Retinal pigment epithelial cell (primary cell): ENCODE results near the gene CDC6.

Experiments used
- DNase-seq: peaks from one replicate; pipeline ENCODE4 v3.0.0-alpha.2; 2010; ENCODE audit warnings: low read depth
- H3K4me3 ChIP-seq: 2 replicates; pipeline ENCODE4 v1.5.1; 2011; ENCODE audit warnings: mild to moderate bottlenecking, low read length, control low read depth, moderate library complexity
- TF ChIP-seq, protein P1 (sequence below): conservative IDR thresholded peaks from 2 replicates; pipeline ENCODE4 v1.5.1; 2011; ENCODE audit warnings: low read depth, low read length, control low read depth, inconsistent platforms

The CDC6 gene

DNA sequence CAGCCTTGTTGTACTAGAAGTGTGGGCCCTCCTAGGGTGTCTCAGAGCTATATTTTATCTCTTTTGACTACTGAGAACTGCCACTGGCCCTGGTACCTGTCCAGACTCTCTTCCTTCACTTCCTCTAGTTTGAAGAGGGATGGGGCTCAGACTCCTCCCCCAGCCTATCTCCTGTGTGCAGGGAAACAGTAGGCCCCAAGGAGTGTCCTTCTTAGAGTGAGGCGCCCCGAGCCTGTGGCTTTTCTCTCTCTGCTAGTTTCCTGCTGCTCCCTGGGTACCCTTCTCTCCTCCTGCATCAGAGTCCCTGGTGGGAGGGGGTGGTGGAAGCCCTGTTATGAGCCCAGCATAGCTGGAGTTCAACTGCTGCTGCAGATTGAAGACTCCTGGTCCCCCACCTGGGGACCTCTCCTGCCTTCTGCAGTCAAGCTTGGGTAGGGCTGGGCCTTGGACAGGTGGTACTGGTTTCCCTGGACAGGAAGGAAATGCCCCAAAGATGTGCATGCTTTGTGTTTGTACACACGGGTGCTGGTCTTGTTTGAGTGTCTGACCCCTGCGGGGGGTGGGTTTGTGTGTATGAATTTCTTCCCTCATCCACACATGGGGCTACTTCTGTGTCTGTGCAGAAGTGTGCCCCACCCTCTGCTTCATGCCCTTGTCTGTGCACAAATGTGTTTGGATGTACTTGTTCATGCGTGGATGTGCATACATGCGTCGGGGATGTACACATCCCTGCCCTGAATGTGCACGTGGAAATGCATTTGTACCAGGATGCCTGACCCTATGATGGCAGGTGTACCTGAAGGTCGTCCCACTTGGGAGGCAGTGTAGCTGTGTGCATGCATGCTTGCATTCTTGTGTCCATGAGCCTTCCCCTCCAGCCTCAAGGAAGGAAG, 28.2 kb downstream of the CDC6 start:
- TF ChIP-seq, protein P1, sequence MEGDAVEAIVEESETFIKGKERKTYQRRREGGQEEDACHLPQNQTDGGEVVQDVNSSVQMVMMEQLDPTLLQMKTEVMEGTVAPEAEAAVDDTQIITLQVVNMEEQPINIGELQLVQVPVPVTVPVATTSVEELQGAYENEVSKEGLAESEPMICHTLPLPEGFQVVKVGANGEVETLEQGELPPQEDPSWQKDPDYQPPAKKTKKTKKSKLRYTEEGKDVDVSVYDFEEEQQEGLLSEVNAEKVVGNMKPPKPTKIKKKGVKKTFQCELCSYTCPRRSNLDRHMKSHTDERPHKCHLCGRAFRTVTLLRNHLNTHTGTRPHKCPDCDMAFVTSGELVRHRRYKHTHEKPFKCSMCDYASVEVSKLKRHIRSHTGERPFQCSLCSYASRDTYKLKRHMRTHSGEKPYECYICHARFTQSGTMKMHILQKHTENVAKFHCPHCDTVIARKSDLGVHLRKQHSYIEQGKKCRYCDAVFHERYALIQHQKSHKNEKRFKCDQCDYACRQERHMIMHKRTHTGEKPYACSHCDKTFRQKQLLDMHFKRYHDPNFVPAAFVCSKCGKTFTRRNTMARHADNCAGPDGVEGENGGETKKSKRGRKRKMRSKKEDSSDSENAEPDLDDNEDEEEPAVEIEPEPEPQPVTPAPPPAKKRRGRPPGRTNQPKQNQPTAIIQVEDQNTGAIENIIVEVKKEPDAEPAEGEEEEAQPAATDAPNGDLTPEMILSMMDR: no peak
- DNase-seq: no peak
- H3K4me3 ChIP-seq: no peak overlapping the region

DNA sequence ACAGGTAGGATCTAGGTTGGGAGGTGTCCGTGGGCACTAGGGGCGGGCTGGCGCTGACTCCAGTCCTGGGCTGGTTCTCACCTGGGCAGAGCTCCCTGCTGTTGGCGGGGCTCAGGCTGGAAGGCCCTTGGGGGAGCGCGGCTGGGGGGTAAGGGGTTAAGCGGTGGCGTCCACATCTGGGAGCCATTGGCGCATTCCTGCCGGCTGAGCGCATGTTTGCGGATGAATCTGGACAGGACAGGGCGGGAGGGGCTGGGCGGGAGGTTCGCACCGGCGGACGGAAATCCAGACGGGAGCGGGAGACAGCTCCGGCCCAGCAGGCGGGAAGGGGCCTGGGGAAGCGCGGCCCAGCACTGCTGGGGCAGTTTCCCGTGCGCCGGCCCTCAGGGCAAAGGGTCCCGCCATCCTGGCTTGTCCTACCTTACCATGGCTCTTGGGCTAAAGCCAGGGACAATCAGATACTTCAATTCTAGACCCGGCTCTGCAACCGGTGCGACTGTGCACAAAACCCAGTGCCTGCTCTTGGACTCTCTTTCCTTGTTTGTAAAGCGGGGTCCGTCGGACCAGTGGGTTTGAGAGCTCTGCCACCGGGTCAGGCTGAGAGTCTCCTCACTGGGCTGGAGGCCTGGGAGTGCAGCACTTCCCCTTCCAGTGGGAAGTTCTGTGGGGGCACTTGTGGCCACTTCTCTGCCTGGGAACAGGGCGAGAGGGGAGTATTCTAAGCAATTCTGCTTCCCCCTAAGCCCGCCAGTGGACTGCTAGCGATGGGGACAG, 29.1 kb downstream of the CDC6 start:
- DNase-seq: no peak
- TF ChIP-seq, protein P1: no peak
- peak overlapping the region; percentile 19 for H3K4me3 ChIP-seq

DNA sequence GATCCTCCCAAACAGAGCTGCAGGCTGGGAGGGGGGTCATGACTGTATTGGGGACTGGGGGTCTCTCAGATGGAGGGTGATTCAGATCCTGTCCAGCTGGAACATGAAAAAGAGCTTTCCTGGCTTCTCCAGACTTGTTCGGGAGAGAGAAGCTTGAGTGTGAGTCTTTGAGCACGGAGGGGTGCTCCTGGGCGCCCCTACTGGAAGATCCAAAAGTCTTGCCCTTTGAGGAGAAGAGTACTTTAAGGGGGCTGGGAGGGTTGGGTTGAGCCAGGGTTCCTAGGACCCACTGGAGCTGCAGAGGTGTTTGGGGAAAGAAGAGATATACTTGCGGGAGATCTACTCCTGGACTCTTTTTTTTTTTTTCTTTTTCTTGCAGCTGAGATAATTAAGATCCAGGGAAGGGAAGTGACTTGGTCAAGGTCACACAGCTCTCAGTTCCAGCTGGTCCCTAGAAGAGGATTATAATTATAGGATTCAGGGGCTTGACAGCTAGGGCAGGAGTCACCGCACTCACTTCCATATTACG, 29.7 kb downstream of the CDC6 start:
- TF ChIP-seq, protein P1: peak; percentile 70
- peak overlapping the region; percentile 57 for H3K4me3 ChIP-seq
- DNase-seq: no peak

DNA sequence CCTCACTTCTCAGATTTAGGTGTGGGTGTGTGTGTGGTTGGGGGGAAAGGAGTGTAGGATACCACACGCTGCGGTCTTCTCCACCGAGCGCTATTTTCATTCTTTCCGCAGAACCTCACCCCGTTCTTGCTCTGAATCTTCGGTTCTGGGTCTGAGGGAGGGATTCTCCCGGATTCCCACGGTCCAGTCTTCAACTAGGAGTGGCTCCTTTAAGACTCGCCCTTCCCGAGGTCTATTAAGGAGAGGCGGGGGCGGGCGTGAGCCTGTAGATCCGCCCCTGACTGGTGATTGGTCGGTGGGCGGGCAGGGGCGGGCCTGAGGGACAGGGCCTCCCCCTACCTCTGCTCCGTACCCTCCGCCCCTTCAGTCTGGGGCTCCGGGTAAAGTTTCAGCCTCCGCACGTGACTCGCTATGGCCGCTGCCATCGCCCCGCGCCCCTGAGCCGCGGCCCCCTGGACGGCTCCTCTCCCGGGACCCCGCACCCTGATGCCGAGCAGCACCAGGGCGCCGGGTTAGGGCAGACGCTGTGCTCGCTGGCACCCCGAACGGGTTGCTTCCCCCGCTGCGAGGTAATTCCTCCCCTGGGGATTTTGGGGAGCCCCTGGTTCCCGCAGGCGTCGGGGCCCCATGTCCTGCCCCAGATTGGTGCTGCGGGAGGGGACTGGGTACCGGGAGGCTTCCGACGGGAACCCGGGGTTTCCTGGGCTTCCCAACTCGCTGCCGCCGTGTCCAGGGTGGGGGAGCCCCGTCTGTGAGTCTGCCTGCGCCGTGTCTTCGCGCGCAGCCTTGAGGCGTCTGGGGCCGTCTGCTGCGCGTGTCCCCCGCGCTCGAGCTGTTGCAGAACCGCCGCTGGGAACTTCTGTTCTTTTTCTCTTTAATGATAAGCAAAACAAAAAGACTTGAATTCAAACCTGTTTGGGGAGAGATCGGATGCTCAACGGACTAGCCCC, 30.5 kb downstream of the CDC6 start:
- TF ChIP-seq, protein P1: no peak
- DNase-seq: peak; percentile 88
- H3K4me3 ChIP-seq: peak overlapping the region; percentile 87

DNA sequence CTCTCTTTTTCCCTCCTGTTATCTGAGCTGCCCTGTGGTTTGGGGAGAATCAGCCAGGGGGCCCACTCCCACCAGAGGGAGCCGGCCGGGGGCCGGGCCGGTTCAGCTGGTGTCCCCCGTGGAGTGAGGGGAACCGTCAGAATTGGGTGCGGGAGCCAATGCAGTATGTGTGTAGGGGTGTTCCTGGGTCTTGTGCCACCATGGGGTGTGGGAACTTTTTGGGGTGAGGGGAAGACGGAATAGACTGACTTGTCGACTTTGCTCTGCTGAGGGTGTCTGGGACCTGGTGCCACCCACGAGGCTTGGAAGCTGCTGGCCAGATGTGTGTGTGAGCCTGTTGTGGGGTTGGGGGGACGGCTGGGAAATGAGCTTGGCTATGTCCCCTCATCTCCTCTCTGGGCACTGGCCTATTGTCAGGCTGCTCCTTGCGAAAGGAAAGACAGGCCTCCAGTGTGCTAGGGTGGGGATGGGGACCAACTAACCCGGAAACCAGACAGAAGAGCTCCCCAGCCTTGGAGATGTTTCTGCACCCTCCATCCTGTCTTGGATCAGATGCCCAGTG, 31.2 kb downstream of the CDC6 start:
- TF ChIP-seq, protein P1: peak; percentile 41
- peak overlapping the region; percentile 87 for H3K4me3 ChIP-seq
- DNase-seq: no peak
